Progenitor cell of endocrine pancreas (in vitro differentiated cells): ENCODE measurements around the gene ARHGAP26. TPM values are rescaled to one million over a fixed set of nuclear protein-coding genes. Genes with fewer than 3 reads are reported as not detected.

ENCODE experiments used
- DNase-seq: peaks from one replicate; pipeline ENCODE4 v3.0.0; 2021; ENCODE audit warnings: low spot score; ENCODE audit not compliant: unreplicated experiment
- H3K27ac Mint-ChIP-seq: 2 replicates; pipeline ENCODE4 v1.8.0; 2021; ENCODE audit warnings: mild to moderate bottlenecking, moderate library complexity, mixed read lengths
- H3K27me3 Mint-ChIP-seq: 2 replicates; pipeline ENCODE4 v1.8.0; 2021; ENCODE audit warnings: mixed read lengths
- H3K36me3 Mint-ChIP-seq: 2 replicates; pipeline ENCODE4 v1.8.0; 2022; ENCODE audit warnings: mixed read lengths; ENCODE audit not compliant: insufficient read depth
- H3K4me1 Mint-ChIP-seq: 2 replicates; pipeline ENCODE4 v1.8.0; 2021; ENCODE audit warnings: low read depth, mixed read lengths
- H3K4me3 Mint-ChIP-seq: 2 replicates; pipeline ENCODE4 v1.8.0; 2021; ENCODE audit warnings: low read depth, mild to moderate bottlenecking, moderate library complexity, mixed read lengths
- H3K9me3 Mint-ChIP-seq: 2 replicates; pipeline ENCODE4 v1.8.0; 2021; ENCODE audit warnings: low read depth, mixed read lengths
- total RNA-seq: library from RNA; stranded (reverse); gene quantifications from 2 replicates; pipeline ENCODE4 v1.2.1, GENCODE V29; 2021
- TF ChIP-seq, protein P1 (sequence below): fragments of 200-600 bp; sonication (generic); IDR thresholded peaks from one replicate; pipeline ENCODE4 v1.5.0; 2021; ENCODE audit warnings: antibody characterized with exemption, mild to moderate bottlenecking; ENCODE audit not compliant: unreplicated experiment

Gene ARHGAP26
- total RNA-seq, 1 donor from 2014 or later: 21.3 TPM

DNA sequence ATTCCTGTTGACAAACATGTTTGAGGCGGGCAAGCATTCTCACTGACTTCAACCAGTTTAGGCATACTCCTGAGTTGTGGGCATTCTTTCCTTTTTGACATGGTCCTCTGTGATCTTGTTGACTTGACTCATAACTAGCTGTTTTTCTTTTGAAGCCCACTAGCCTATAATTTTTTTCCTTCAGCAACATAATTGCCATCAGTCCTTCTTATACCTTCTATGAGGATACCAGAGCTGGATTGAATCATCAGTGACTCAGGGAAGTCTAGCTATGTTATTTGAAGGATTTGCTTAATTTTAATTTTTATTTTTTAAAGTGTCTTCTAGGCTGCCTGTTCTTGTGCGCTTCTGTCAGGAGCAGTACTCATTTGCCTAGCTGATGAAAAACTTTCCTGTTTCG is 373.8 kb downstream of the ARHGAP26 start:
- no peaks in the 10 kb centered on the region for H3K27me3 Mint-ChIP-seq

DNA sequence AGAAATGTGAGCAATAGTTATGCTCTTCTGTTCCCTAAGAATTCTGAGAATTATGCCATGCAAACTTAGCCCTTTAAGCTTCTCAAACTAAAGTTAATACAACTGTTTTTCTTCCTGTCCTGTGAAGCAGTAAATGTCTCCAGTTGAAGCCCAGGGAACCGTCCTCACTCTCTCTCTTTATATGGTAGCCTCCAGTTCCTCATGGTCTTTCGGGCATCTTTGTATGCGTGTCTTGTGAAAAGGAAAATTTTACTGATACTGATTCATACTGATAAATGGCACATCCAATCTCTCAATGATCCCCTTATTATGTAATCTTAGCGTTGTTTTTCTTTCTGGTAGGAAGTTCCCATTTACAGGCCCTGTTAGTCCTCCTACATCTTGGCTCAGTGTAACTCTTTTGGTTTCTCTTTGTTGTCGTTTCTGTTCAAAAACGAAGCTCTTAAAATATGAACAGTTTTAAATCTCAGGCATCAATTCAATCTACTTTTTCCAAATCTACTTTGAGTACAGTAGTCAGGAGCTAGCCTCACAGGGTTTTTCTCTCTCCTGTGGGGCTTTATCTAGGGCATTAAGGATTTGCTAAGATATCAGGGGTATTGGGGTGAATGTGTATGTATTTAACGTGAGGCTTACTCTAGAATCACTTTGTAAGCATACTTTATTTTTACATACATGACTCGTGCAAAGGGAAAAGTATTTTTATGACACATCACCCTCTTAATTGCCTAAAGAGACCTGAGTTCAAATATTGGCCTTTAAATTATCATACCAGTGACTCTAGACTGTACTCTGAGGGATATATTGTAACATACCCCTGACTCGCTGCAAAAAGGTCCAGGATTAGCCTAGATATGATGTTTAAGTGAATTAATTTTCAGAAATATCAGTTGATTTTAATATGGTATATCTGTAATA is 375.3 kb downstream of the ARHGAP26 start:
- H3K36me3 Mint-ChIP-seq: peaks cover 2% of the 10 kb centered on the region
- TF ChIP-seq, protein P1, sequence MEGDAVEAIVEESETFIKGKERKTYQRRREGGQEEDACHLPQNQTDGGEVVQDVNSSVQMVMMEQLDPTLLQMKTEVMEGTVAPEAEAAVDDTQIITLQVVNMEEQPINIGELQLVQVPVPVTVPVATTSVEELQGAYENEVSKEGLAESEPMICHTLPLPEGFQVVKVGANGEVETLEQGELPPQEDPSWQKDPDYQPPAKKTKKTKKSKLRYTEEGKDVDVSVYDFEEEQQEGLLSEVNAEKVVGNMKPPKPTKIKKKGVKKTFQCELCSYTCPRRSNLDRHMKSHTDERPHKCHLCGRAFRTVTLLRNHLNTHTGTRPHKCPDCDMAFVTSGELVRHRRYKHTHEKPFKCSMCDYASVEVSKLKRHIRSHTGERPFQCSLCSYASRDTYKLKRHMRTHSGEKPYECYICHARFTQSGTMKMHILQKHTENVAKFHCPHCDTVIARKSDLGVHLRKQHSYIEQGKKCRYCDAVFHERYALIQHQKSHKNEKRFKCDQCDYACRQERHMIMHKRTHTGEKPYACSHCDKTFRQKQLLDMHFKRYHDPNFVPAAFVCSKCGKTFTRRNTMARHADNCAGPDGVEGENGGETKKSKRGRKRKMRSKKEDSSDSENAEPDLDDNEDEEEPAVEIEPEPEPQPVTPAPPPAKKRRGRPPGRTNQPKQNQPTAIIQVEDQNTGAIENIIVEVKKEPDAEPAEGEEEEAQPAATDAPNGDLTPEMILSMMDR: no peak
- H3K9me3 Mint-ChIP-seq: no peaks in the 10 kb centered on the region
- H3K27me3 Mint-ChIP-seq: no peaks in the 10 kb centered on the region
- peak overlapping the region; percentile 5 for H3K27ac Mint-ChIP-seq
- no peak overlapping the region for H3K4me3 Mint-ChIP-seq
- no peaks in the 10 kb centered on the region for H3K4me1 Mint-ChIP-seq
- DNase-seq: no peak

More for the DNA sequence above, 373.8 kb downstream of the ARHGAP26 start:
- Mint-ChIP-seq H3K4me1 (no peaks in the 10 kb centered on the region), H3K9me3 (no peaks in the 10 kb centered on the region), H3K27ac (no peak overlapping the region), H3K36me3 (no peaks in the 10 kb centered on the region), H3K4me3 (no peak overlapping the region)
- TF ChIP-seq, protein P1: no peak
- no peak for DNase-seq

DNA sequence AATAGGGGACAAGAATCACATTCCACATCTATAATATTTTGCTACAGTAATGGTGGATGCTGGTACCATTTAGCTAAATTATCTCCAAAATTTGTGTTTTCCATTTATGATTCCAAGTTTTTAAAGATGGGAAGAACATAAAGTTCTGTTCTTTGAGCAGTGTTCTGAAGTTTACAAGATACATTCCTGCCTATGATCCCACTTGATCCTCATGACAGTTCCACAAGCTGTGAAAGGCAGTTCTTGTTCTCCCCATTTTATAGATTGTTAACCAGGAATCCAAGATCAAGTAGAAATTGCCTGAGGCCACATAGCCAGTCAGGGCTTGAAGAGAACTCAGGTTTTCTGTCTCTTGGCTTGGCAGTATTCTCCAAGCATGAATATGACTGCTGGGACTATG is 376.0 kb downstream of the ARHGAP26 start:
- TF ChIP-seq, protein P1: no peak
- Mint-ChIP-seq H3K4me3 (no peak overlapping the region), H3K36me3 (peaks cover 3% of the 10 kb centered on the region), H3K27me3 (no peaks in the 10 kb centered on the region), H3K9me3 (no peaks in the 10 kb centered on the region), H3K4me1 (no peaks in the 10 kb centered on the region), H3K27ac (no peak overlapping the region)
- DNase-seq: no peak

DNA sequence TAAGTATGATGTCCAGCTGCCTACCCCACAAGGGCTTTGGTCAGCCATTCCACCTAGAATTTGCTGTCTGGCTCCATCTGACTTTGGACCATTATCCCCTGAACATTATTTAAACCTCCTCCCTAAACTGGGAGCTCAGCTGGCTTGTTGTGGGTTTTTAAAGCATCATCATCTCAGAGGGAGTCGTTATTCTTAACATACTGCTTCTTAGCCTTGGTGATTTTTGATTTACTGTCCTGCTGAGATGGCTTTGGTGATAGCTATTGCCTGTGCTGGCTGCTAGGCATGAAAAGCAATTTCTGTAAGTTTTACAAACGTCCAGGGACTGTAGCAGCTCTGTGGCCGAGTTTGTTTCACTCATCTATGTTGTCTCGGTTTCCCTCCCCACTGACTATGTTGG is 377.2 kb downstream of the ARHGAP26 start:
- TF ChIP-seq, protein P1: no peak
- Mint-ChIP-seq H3K27me3 (no peaks in the 10 kb centered on the region), H3K27ac (no peak overlapping the region), H3K9me3 (no peaks in the 10 kb centered on the region), H3K4me3 (no peak overlapping the region), H3K36me3 (peaks cover 5% of the 10 kb centered on the region), H3K4me1 (no peaks in the 10 kb centered on the region)
- no peak for DNase-seq

DNA sequence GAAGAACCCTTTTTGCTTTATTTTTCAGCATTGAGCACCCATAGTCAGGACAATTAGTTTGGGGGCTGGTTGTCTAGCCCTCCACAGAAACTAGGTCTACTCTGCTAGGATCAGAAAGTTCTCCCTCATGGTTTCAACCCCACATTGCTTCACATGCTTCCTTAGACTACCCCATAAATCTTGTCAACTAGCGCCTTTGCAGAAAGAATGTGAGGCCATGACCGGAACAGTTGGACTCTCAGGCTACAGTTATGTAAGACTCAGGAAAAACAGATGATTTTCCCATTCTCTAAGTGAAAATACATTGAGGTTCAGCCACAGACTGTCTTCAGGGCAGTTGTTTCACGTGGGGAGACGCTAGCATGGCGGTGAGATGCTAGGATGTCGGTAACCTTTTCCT is 377.7 kb downstream of the ARHGAP26 start:
- Mint-ChIP-seq H3K27ac (no peak overlapping the region), H3K27me3 (no peaks in the 10 kb centered on the region)
- TF ChIP-seq, protein P1: no peak

More for the DNA sequence above, 377.7 kb downstream of the ARHGAP26 start:
- Mint-ChIP-seq H3K36me3 (peaks cover 5% of the 10 kb centered on the region), H3K4me3 (no peak overlapping the region), H3K4me1 (no peaks in the 10 kb centered on the region), H3K9me3 (no peaks in the 10 kb centered on the region)
- no peak for DNase-seq
